Measurements from ENCODE around the gene C1QTNF9. TPM values are rescaled to one million over a fixed set of nuclear protein-coding genes. Genes with fewer than 3 reads are reported as not detected.

Gene C1QTNF9
- total and polyA plus RNA-seq, 7 donors = 0.25 to 4.6 (median 2.9) TPM

DNA sequence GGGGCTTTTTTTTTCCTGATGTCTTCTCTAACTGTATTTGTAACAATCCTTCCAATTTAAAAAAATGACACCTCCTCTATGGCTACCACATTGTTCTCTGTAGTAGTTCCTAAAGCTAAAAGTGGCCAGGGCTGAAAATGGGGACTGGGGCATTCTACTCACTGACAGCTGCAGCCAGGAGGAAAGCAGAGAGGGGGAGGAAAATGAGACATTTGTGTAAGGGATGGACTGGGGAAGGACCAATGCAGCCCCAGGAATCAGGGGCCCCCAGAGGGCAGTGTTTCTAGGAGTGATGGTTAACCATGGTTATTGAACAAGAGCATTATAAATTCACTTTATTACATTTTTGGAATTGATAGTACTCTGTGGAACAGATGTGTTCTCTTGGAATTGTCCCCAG is 34.3 kb upstream of the C1QTNF9 start:
- Histone ChIP-seq H3K27ac (no peak overlapping the region), H3K4me3 (no peak overlapping the region), H3K36me3 (ENCODE audit: insufficient read depth in 1 of 2, low read depth in 1 of 2) (no peaks in the 10 kb centered on the region), H3K27me3 (ENCODE audit: insufficient read depth in 3 of 3, low read length in 2 of 3) (peaks cover 0 to 8% (median 4%) of the 10 kb centered on the region in 3 donors), H3K4me1 (no peaks in the 10 kb centered on the region), H3K9me3 (no peaks in the 10 kb centered on the region)
- DNase-seq (no peak), ATAC-seq (no peak)
- TF ChIP-seq, protein P1, sequence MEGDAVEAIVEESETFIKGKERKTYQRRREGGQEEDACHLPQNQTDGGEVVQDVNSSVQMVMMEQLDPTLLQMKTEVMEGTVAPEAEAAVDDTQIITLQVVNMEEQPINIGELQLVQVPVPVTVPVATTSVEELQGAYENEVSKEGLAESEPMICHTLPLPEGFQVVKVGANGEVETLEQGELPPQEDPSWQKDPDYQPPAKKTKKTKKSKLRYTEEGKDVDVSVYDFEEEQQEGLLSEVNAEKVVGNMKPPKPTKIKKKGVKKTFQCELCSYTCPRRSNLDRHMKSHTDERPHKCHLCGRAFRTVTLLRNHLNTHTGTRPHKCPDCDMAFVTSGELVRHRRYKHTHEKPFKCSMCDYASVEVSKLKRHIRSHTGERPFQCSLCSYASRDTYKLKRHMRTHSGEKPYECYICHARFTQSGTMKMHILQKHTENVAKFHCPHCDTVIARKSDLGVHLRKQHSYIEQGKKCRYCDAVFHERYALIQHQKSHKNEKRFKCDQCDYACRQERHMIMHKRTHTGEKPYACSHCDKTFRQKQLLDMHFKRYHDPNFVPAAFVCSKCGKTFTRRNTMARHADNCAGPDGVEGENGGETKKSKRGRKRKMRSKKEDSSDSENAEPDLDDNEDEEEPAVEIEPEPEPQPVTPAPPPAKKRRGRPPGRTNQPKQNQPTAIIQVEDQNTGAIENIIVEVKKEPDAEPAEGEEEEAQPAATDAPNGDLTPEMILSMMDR (IDR thresholded peaks at IDR 0.05) = no peak
- intact Hi-C loops (cut with DNase I) = no loop called here

DNA sequence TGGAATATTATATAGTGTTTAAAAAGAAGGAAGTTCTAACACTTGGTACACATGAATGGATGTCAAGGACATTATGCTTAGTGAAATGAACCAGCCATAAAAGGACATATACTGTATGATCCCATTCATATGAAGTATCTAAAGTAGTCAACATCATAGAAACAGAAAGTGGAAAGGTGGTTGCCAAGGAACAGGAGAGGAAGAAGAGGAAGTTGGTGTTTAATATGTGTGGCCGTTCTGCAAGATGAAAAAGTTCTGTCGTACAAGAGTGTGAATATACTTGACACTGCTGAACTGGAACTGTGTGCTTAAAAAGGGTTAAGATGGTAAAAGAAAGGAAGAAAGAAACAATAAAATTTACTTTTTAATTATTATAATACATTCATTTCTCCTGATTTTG is 33.1 kb upstream of the C1QTNF9 start:
- intact Hi-C loops (cut with DNase I) = no loop called here
- H3K27ac ChIP-seq = no peak overlapping the region

DNA sequence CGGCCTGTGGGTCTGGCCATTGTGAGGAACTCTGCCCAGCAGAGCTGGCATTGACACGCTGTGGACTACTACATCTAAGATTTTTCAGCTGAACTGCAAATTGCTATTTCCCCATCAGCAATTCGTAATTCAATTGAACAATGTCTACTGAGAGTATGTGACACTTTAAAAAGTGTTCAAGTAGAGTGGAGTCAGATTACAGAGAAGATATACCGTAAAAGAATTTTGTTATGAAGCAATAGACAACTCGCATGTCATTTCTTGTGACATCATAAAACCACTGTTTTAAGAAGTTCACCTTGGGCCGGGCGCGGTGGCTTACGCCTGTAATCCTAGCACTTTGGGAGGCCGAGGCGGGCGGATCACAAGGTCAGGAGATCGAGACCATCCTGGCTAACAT is 32.5 kb upstream of the C1QTNF9 start:
- 87 to 90% (median 88%) methylated on average over 13 of the region's 13 CpGs for WGBS, 3 donors
- H3K4me1 ChIP-seq = no peaks in the 10 kb centered on the region
- intact Hi-C loops (cut with DNase I) = no loop called here
- no peak for DNase-seq
- H3K27me3 ChIP-seq (ENCODE audit: insufficient read depth in 3 of 3, low read length in 2 of 3) = peaks cover 0 to 8% (median 4%) of the 10 kb centered on the region in 3 donors
- no peak overlapping the region for H3K27ac ChIP-seq
- no peak for ATAC-seq
- TF ChIP-seq, protein P1 (IDR thresholded peaks at IDR 0.05) = no peak
- H3K9me3 ChIP-seq = no peaks in the 10 kb centered on the region
- H3K36me3 ChIP-seq (ENCODE audit: insufficient read depth in 1 of 2, low read depth in 1 of 2) = no peaks in the 10 kb centered on the region
- H3K4me3 ChIP-seq = no peak overlapping the region

More for the DNA sequence above, 33.1 kb upstream of the C1QTNF9 start:
- H3K27me3 ChIP-seq (ENCODE audit: insufficient read depth in 3 of 3, low read length in 2 of 3) = peaks cover 0 to 8% (median 4%) of the 10 kb centered on the region in 3 donors
- ATAC-seq (no peak), DNase-seq (no peak)
- 74 to 90% (median 76%) methylated on average over 2 of the region's 2 CpGs for WGBS, 3 donors
- no peaks in the 10 kb centered on the region for H3K36me3 ChIP-seq (ENCODE audit: insufficient read depth in 1 of 2, low read depth in 1 of 2)
- H3K9me3 ChIP-seq = no peaks in the 10 kb centered on the region
- H3K4me3 ChIP-seq = no peak overlapping the region
- no peaks in the 10 kb centered on the region for H3K4me1 ChIP-seq
- TF ChIP-seq, protein P1 (IDR thresholded peaks at IDR 0.05) = no peak

DNA sequence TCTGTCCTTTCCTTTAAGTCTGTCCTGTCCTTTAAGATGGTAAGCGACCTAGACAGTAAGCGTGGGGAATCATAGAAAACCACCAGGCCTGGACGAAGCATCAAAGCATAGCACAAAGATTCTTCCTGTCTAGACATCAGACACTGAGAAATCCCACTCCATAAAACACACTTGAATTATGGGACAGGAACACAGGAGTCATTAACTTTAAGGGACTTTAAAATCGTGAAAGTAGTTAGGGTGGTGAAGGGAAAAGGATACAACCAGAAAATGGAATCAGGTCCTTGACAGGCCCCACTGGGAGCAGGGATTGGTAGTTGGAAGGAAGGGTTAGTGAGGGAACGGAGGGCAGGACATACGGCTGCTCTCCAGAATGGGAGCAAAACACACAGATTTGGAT is 31.6 kb upstream of the C1QTNF9 start:
- H3K9me3 ChIP-seq = no peaks in the 10 kb centered on the region
- no peak for ATAC-seq
- intact Hi-C loops (cut with DNase I) = no loop called here
- H3K27ac ChIP-seq = no peak overlapping the region
- H3K4me1 ChIP-seq = no peaks in the 10 kb centered on the region
- no peaks in the 10 kb centered on the region for H3K36me3 ChIP-seq (ENCODE audit: insufficient read depth in 1 of 2, low read depth in 1 of 2)
- DNase-seq = no peak
- H3K27me3 ChIP-seq (ENCODE audit: insufficient read depth in 3 of 3, low read length in 2 of 3) = peaks cover 0 to 6% (median 2%) of the 10 kb centered on the region in 3 donors
- WGBS, 3 donors = 83 to 88% (median 87%) methylated on average over 6 of the region's 6 CpGs
- no peak overlapping the region for H3K4me3 ChIP-seq
- TF ChIP-seq, protein P1 (IDR thresholded peaks at IDR 0.05) = no peak
